ENCODE results near the gene SETD2. TPM values are rescaled to one million over a fixed set of nuclear protein-coding genes. Genes with fewer than 3 reads are reported as not detected.

Gene SETD2
- total and polyA plus RNA-seq, 2 of the 8 experiments (the other 6 are each of a cell fraction or from before 2014, with no cell fraction given), result 15.7 to 46.3 TPM

DNA sequence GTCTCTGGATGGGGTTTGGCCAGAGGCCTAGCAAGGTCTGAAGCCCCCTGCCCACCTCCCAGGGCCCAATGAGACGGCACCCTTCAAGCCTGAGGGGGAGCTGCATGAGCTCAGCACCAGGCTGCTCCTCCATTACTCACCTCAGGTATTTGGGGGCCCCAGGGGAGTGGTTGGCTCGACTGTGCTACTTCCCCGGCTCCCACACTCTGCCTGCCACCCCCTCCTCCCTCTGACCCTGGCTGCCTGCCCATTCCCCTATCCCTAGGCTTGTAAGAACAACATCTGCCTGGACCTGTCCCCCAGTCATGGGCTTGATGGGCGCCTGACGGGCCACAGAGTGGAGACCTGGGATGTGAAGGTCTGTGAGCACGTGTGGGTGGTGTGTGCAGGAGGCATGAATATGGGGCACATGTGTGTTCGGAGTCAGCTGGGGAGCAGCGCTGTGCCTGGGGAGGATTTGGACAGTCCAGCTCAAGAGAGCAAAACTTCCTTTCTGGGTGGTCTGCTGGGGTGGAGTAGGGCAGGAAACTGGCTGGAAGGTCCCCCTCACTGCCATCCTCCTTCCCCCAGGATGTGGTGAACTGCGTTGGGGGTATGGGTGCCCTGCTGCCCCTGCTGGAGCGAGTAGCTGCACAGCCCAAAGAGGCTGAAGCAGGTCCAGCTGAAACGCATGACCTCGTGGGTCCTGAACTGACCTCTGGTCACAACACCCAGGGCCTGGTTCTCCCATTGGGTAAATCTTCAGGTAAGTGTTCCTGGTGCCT, 167.0 kb downstream of the SETD2 start (continued):
- TF ChIP-seq EP300 (IDR thresholded peaks at IDR 0.05; ENCODE audit: borderline replicate concordance in 1 of 2, low read depth in 2 of 2, low read length in 2 of 2) (no peak), SP2 (IDR thresholded peaks at IDR 0.05; ENCODE audit: low read length) (no peak), CBX8 (IDR thresholded peaks at IDR 0.05; ENCODE audit: borderline replicate concordance, low read depth, low read length) (no peak), BCL11A (IDR thresholded peaks at IDR 0.05; ENCODE audit: low read depth in 2 of 2, low read length in 2 of 2) (no peak), MAFK (IDR thresholded peaks at IDR 0.05; ENCODE audit: low read depth, low read length) (no peak), KDM4A (IDR thresholded peaks at IDR 0.05; ENCODE audit: low read depth, low read length, severe bottlenecking) (no peak), BACH1 (IDR thresholded peaks at IDR 0.05; ENCODE audit: low read length) (no peak), CBX5 (IDR thresholded peaks at IDR 0.05; ENCODE audit: low read depth, low read length) (no peak), PHF8 (conservative IDR thresholded peaks at IDR 0.05; ENCODE audit: low read depth, low read length) (no peak)
- TF ChIP-seq, protein P1, sequence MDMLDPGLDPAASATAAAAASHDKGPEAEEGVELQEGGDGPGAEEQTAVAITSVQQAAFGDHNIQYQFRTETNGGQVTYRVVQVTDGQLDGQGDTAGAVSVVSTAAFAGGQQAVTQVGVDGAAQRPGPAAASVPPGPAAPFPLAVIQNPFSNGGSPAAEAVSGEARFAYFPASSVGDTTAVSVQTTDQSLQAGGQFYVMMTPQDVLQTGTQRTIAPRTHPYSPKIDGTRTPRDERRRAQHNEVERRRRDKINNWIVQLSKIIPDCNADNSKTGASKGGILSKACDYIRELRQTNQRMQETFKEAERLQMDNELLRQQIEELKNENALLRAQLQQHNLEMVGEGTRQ (IDR thresholded peaks at IDR 0.05; ENCODE audit: low read length), result no peak
- TF ChIP-seq, protein P2, sequence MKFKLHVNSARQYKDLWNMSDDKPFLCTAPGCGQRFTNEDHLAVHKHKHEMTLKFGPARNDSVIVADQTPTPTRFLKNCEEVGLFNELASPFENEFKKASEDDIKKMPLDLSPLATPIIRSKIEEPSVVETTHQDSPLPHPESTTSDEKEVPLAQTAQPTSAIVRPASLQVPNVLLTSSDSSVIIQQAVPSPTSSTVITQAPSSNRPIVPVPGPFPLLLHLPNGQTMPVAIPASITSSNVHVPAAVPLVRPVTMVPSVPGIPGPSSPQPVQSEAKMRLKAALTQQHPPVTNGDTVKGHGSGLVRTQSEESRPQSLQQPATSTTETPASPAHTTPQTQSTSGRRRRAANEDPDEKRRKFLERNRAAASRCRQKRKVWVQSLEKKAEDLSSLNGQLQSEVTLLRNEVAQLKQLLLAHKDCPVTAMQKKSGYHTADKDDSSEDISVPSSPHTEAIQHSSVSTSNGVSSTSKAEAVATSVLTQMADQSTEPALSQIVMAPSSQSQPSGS (IDR thresholded peaks at IDR 0.05; ENCODE audit: low read length), result no peak

Measured in H1 (cell line).